Fibroblast of mammary gland (primary cell): ENCODE measurements around the gene DEAF1.

Experiments used
- DNase-seq: peaks from one replicate; pipeline ENCODE4 v3.0.0-alpha.2; 2010; ENCODE audit warnings: low read depth
- H3K4me3 ChIP-seq: 2 replicates; pipeline ENCODE4 v1.5.1; 2011; ENCODE audit warnings: low read depth, mild to moderate bottlenecking, low read length, moderate library complexity; ENCODE audit not compliant: control insufficient read depth
- CTCF ChIP-seq: conservative IDR thresholded peaks from 2 replicates; pipeline ENCODE4 v1.5.1; 2011; ENCODE audit warnings: low read depth, low read length, inconsistent platforms; ENCODE audit not compliant: control insufficient read depth, insufficient read depth

DEAF1 gene

GRCh38 chr11:601573-602245, 93.3 kb downstream of the DEAF1 start:
- no peak for DNase-seq
- no peak for TF ChIP-seq CTCF
- H3K4me3 ChIP-seq: no peak overlapping the region

- TF ChIP-seq CTCF: no peak
- DNase-seq: no peak
- H3K4me3 ChIP-seq: no peak overlapping the region
Measured at GRCh38 chr11:598005-598680, 96.9 kb downstream of the DEAF1 start.

GRCh38 chr11:597166-597725, 97.8 kb downstream of the DEAF1 start:
- no peak for TF ChIP-seq CTCF
- DNase-seq: no peak
- H3K4me3 ChIP-seq: no peak overlapping the region

- TF ChIP-seq CTCF: no peak
- no peak overlapping the region for H3K4me3 ChIP-seq
Measured at GRCh38 chr11:596374-596773, 98.6 kb downstream of the DEAF1 start.

GRCh38 chr11:595400-595799, 99.6 kb downstream of the DEAF1 start:
- no peak for DNase-seq
- H3K4me3 ChIP-seq: no peak overlapping the region
- TF ChIP-seq CTCF: no peak

More at GRCh38 chr11:596374-596773, 98.6 kb downstream of the DEAF1 start:
- no peak for DNase-seq
